Skeletal muscle satellite cell (primary cell): ENCODE measurements around the gene CEP295NL.
"Not testable (repeated sequence)": the region's sequence is repeated elsewhere in the genome, so short reads cannot be mapped to it uniquely, and the experiment has no call there.

ENCODE experiments used
- H3K27me3 ChIP-seq: 2 replicates; pipeline ENCODE4 v1.7.0; 2013; ENCODE audit warnings: low read length; ENCODE audit not compliant: control insufficient read depth, insufficient read depth
- H3K36me3 ChIP-seq: 2 replicates; pipeline ENCODE4 v1.7.0; 2013; ENCODE audit warnings: mild to moderate bottlenecking, control low read depth, low read length; ENCODE audit not compliant: insufficient read depth
- H3K4me1 ChIP-seq: 2 replicates; pipeline ENCODE4 v1.7.0; 2013; ENCODE audit warnings: low read length; ENCODE audit not compliant: control insufficient read depth, insufficient read depth
- H3K4me2 ChIP-seq: 2 replicates; pipeline ENCODE4 v1.7.0; 2013; ENCODE audit warnings: mild to moderate bottlenecking, low read length
- H3K4me3 ChIP-seq: 2 replicates; pipeline ENCODE4 v1.7.0; 2013; ENCODE audit warnings: low read length
- H3K9ac ChIP-seq: 2 replicates; pipeline ENCODE4 v1.7.0; 2013; ENCODE audit warnings: mild to moderate bottlenecking, low read depth, low read length, moderate library complexity
- H3K9me3 ChIP-seq: replicated peaks from 2 replicates; pipeline ENCODE4 v1.7.0; 2013; ENCODE audit warnings: mild to moderate bottlenecking, control low read depth, low read length

CEP295NL gene

GRCh38 chr17:78872486-78872885 is 30.5 kb downstream of the CEP295NL start:
- peaks cover 45% of the 10 kb centered on the region for H3K4me1 ChIP-seq
- no peak overlapping the region for H3K4me3 ChIP-seq
- H3K27me3 ChIP-seq = no peaks in the 10 kb centered on the region
- H3K4me2 ChIP-seq = no peak overlapping the region
- H3K36me3 ChIP-seq = peaks cover 34% of the 10 kb centered on the region
- no peak overlapping the region for H3K9ac ChIP-seq
- no peaks in the 10 kb centered on the region for H3K9me3 ChIP-seq

- Histone ChIP-seq H3K4me2 (no peak overlapping the region), H3K4me3 (no peak overlapping the region), H3K36me3 (peaks cover 37% of the 10 kb centered on the region), H3K9me3 (no peaks in the 10 kb centered on the region), H3K9ac (no peak overlapping the region), H3K4me1 (peaks cover 41% of the 10 kb centered on the region), H3K27me3 (no peaks in the 10 kb centered on the region)
Measured at GRCh38 chr17:78870621-78871020, 32.4 kb downstream of the CEP295NL start.

DNA sequence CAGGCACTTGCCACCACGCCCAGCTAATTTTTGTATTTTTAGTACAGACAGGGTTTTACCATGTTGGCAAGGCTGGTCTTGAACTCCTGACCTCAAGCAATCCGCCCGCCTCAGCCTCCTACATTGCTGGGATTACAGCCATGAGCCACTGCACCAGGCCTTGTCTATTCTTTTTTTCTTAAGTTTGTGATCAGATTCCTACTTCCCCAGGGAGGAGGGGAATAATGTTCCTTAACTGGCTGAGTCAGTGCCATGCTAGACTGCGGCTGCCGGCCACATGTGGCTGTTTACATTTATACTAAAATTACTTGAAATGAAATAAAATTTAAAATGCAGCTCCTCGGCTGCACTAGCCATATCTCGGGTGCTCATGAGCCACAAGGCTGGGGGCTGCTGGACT is 34.6 kb downstream of the CEP295NL start:
- Histone ChIP-seq H3K4me3 (no peak overlapping the region), H3K4me2 (peak overlapping the region; percentile 69), H3K4me1 (peaks cover 22% of the 10 kb centered on the region), H3K36me3 (peaks cover 41% of the 10 kb centered on the region), H3K27me3 (no peaks in the 10 kb centered on the region), H3K9ac (peak overlapping the region; percentile 5), H3K9me3 (no peaks in the 10 kb centered on the region)

DNA sequence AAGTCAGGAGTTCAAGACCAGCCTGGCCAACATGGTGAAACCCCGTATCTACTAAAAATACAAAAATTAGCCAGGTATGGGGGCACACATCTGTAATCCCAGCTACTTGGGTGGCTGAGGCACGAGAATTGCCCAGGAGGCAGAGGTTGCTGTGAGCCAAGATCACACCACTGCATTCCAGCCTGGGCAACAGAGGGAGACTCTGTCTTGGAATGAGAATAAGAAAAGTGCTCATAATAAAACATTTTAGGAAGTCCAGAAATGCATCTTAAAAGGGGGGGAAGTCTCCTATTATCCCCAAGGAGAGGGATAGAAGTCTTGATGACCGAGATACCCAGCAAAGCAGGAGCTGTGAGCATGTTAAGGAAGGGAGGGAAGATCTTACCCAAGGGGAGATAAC is 36.0 kb downstream of the CEP295NL start:
- H3K4me3 ChIP-seq, H3K9me3 ChIP-seq, H3K9ac ChIP-seq, H3K27me3 ChIP-seq, H3K4me2 ChIP-seq: not testable (repeated sequence)
- peaks cover 28% of the 10 kb centered on the region for H3K4me1 ChIP-seq
- H3K36me3 ChIP-seq = peaks cover 35% of the 10 kb centered on the region

DNA sequence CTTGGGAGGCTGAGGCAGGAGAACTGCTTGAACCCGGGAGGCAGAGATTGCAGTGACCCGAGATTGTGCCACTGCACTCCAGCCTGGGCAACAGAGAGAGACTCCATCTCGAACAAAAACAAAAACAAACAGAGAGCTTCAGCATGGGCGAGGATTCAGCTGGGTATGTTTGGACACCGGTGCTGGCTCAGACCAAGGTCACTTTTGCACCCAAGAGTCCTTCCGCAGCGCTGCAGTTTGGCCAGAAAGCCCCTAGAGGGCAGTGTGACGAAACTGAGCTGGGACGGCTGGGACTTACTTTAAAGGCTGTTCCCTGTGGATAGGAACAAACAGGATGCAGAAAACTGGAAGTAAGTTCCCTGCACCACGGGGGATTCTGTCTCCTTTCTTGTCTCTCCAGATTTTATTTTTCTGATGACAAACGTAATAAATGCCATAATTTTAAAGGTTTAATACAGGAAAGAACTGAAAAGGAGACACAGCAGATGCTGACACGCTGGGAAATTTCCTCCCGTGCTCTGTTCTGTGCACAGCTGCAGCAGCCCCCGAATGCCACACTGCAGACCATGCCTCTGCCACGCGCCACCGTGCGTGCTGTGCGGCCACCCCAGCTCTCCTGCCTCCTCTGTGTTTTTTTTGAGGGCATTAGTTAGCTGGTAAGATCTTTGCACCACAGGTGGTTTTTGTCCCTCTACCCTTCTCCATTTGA is 37.2 kb downstream of the CEP295NL start:
- Histone ChIP-seq H3K9me3 (no peaks in the 10 kb centered on the region), H3K36me3 (peaks cover 29% of the 10 kb centered on the region), H3K9ac (no peak overlapping the region), H3K4me2 (peak overlapping the region; percentile 20), H3K27me3 (no peaks in the 10 kb centered on the region), H3K4me1 (peaks cover 40% of the 10 kb centered on the region), H3K4me3 (no peak overlapping the region)

DNA sequence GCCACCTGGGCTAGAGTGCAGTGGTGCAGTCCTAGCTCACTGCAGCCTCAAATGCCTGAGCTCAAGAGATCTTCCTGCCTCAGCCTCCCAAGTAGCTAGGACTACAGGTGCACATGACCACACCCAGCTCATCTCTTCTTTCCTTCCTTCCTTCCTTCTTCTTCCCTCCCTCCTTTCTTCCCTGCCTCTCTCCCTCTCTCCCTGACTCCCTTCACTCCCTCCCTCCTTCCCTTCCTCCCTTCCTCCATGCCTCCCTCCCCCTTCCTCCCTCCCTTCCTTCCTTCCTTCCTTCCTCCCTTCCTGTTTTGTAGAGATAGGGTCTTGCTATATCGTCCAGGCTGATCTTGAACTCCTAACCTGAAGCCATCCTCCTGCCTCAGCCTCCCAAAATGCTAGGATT is 38.9 kb downstream of the CEP295NL start:
- H3K4me2 ChIP-seq = no peak overlapping the region
- H3K27me3 ChIP-seq = no peaks in the 10 kb centered on the region
- no peak overlapping the region for H3K4me3 ChIP-seq
- H3K9ac ChIP-seq = no peak overlapping the region
- H3K9me3 ChIP-seq = no peaks in the 10 kb centered on the region
- H3K4me1 ChIP-seq = peaks cover 39% of the 10 kb centered on the region
- H3K36me3 ChIP-seq = peaks cover 24% of the 10 kb centered on the region

DNA sequence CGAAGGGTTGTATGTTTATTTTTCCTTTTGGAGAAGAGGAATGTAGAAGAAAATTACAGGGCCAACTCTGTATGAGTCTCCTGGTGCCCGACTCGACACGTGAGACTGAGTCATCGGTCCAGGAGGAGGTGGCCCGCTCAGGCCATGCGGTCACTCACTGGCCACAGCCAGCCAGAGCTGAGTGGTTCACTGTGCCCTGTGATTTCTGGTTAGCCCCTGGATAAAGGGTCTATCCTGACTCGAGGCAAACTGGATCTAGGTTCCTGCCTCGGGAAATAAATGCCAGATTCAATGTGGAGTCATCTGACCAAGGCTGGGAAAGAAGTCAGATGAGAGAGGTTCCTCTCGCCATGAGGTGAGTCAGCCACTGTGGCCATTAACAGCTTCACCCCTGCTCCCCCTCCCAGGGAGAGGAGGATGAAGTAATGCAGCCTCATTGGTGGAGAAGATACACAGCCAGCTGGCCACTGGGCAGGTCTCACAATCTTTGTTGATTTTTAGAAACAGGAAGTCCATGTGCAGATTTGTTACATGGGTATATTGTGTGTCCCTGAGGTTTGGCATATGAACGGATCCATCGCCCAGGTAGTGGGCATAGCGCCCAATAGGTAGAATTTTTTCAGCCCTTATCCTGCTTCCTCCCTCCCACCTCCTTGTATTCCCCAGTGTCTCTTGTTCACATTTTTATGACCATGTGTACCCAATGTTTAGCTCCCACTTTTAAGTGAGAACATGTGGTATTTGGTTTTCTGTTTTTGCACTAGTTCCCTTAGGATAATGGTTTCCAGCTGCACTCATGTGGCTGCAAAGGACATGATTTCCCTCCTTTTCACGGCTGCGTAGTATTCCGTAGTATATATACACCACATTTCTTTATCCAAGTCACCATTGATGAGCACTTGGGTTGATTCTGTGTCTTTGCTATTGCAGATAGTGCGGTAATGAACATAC is 40.7 kb downstream of the CEP295NL start:
- Histone ChIP-seq H3K27me3 (no peaks in the 10 kb centered on the region), H3K4me3 (peak overlapping the region; percentile 35), H3K9me3 (no peaks in the 10 kb centered on the region), H3K36me3 (peaks cover 16% of the 10 kb centered on the region), H3K4me2 (peak overlapping the region; percentile 71), H3K9ac (peak overlapping the region; percentile 66), H3K4me1 (peaks cover 24% of the 10 kb centered on the region)

GRCh38 chr17:78861229-78861628 is 41.8 kb downstream of the CEP295NL start:
- H3K4me3 ChIP-seq = no peak overlapping the region
- H3K4me1 ChIP-seq = peaks cover 24% of the 10 kb centered on the region
- H3K9ac ChIP-seq = peak overlapping the region; percentile 66
- H3K4me2 ChIP-seq = peak overlapping the region; percentile 71
- H3K36me3 ChIP-seq = peaks cover 24% of the 10 kb centered on the region
- H3K9me3 ChIP-seq = no peaks in the 10 kb centered on the region
- no peaks in the 10 kb centered on the region for H3K27me3 ChIP-seq

DNA sequence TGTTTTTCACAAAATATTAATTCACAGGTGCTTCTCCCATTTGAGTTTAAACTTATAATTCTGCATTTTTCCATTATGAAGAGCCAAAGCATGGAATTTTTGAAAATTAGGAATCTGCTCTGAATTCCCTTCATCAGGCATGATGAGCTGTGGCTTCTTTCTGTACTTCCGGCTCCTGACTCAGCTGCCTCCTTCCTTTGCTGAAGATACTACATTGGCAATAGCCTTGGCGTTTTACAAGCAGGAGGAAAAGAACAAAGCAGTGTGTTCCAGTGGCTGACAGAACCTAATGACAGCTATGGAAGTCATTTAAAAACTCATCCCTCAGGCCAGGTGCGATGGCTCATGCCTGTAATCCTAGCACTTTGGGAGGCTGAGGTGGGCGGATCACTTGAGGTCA is 44.0 kb downstream of the CEP295NL start:
- no peak overlapping the region for H3K4me3 ChIP-seq
- no peak overlapping the region for H3K4me2 ChIP-seq
- H3K9me3 ChIP-seq = no peaks in the 10 kb centered on the region
- H3K4me1 ChIP-seq = peaks cover 20% of the 10 kb centered on the region
- no peaks in the 10 kb centered on the region for H3K27me3 ChIP-seq
- no peak overlapping the region for H3K9ac ChIP-seq
- H3K36me3 ChIP-seq = peaks cover 43% of the 10 kb centered on the region

- no peak overlapping the region for H3K4me2 ChIP-seq
- no peaks in the 10 kb centered on the region for H3K27me3 ChIP-seq
- H3K9ac ChIP-seq = no peak overlapping the region
- no peak overlapping the region for H3K4me3 ChIP-seq
- no peaks in the 10 kb centered on the region for H3K9me3 ChIP-seq
- H3K4me1 ChIP-seq = peaks cover 14% of the 10 kb centered on the region
- peaks cover 53% of the 10 kb centered on the region for H3K36me3 ChIP-seq
Measured at GRCh38 chr17:78857266-78857665, 45.7 kb downstream of the CEP295NL start.

DNA sequence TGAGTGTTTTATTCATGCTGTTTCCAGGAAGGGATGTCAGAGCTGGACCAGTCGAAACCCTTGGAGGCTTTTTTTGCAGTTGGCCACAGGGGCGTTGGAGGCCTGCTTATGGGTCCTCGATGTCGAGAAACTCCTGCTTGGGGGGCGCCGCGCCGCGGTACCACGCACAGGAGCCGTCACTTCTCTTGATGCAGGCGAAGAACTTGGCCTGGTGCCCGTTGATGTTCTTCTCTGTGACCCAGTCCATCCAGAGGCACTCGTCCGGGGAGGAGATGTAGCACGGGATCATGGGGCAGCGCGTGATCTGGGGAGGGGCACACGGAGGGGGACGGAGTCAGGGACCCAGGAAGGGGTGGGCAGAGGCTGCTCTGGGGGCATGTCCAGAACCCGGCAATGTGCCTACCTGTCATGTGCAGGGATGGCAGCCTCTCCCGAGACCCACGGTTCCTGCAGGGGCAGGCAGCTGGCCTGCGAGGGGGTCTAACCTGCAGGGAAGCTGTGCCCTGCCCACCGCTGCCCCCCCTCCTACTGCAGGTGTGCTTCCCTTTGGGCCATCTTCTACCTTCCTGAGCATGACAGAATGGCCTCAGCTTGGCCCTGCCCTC is 47.3 kb downstream of the CEP295NL start:
- Histone ChIP-seq H3K36me3 (peaks cover 53% of the 10 kb centered on the region), H3K9ac (no peak overlapping the region), H3K27me3 (no peaks in the 10 kb centered on the region), H3K4me2 (no peak overlapping the region), H3K4me3 (no peak overlapping the region), H3K4me1 (no peaks in the 10 kb centered on the region), H3K9me3 (no peaks in the 10 kb centered on the region)
